ENCODE data around the gene GYS2.

GRCh38 chr12:21647179-21647578 lies 42.5 kb upstream of the GYS2 start:
- TF ChIP-seq POLR2A (IDR thresholded peaks at IDR 0.05) (no peak), CTCF (IDR thresholded peaks at IDR 0.05) (no peak)

Data from body of pancreas (tissue), 4 donors.